ENCODE measurements around the gene BEND3.

DNA sequence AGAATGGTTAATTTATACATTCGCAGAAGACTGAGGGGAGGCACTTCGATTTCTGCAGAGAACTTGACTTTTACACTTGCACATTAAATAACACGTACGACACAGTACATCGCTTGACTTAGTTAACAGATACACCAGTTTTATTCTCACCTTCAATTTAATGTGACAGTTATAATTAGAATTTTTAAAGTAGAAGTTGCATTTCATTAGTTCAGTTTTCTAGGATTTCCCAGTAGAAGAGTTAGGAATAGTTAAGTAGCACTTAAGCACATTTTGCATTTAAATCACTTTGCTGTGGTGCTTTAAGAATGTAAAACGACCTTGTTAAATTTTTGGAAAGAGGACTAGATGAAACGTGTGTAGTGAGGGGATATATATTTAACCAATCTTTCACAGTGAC, 1.6 kb upstream of the BEND3 start:
- TF ChIP-seq, protein P1, sequence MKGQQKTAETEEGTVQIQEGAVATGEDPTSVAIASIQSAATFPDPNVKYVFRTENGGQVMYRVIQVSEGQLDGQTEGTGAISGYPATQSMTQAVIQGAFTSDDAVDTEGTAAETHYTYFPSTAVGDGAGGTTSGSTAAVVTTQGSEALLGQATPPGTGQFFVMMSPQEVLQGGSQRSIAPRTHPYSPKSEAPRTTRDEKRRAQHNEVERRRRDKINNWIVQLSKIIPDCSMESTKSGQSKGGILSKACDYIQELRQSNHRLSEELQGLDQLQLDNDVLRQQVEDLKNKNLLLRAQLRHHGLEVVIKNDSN (CRISPR knock-in tag; IDR thresholded peaks at IDR 0.05): no peak
- no peak for TF ChIP-seq BRF2 (IDR thresholded peaks at IDR 0.05; ENCODE audit: borderline replicate concordance, insufficient read depth, insufficient read length)
